Activated B cell treated with CpG ODN at 0.5 μM for 24 hours (primary cell): ENCODE data around the gene ANKRD39. TPM values are rescaled to one million over a fixed set of nuclear protein-coding genes. Genes with fewer than 3 reads are reported as not detected.

ENCODE experiments used
- ATAC-seq: fragments of 200-7000 bp; cut with Tn5 transposase; one replicate; pipeline ENCODE4 v1.10.0; 2021; ENCODE audit warnings: low read depth, mild to moderate bottlenecking, moderate library complexity
- CTCF ChIA-PET: fragments of 350-600 bp; sonication (Branson Sonifier 250); formaldehyde crosslinking; loops from one replicate; lab custom pipeline; 2021; ENCODE audit warnings: antibody characterized with exemption; lab: Charles Lee
- POLR2A ChIA-PET: fragments of 350-600 bp; sonication (Branson Sonifier 250); formaldehyde crosslinking; loops from one replicate; lab custom pipeline; 2021; ENCODE audit warnings: antibody characterized with exemption; lab: Charles Lee
- DNase-seq: peaks from one replicate; pipeline ENCODE4 v3.0.0; 2022
- H3K27ac Mint-ChIP-seq: one replicate; pipeline ENCODE4 v1.8.0; 2020; ENCODE audit warnings: mixed read lengths
- H3K27me3 Mint-ChIP-seq: one replicate; pipeline ENCODE4 v1.8.0; 2021; ENCODE audit warnings: mixed read lengths
- H3K36me3 Mint-ChIP-seq: one replicate; pipeline ENCODE4 v1.8.0; 2021; ENCODE audit warnings: low read depth, mixed read lengths
- H3K4me1 Mint-ChIP-seq: one replicate; pipeline ENCODE4 v1.8.0; 2021; ENCODE audit warnings: mixed read lengths
- H3K4me3 Mint-ChIP-seq: one replicate; pipeline ENCODE4 v1.8.0; 2020; ENCODE audit warnings: mild to moderate bottlenecking, mixed read lengths
- H3K9me3 Mint-ChIP-seq: one replicate; pipeline ENCODE4 v1.8.0; 2020; ENCODE audit warnings: mixed read lengths
- intact Hi-C: fragments of 100-400 bp; cut with micrococcal nuclease; formaldehyde crosslinking; loops from one replicate; pipeline ENCODE4 v1.15.1; 2024
- total RNA-seq: library from RNA; stranded (reverse); gene quantifications from 2 replicates; pipeline ENCODE4 v1.2.3, GENCODE V29; 2022
- TF ChIP-seq, protein P1 (sequence below): fragments of 200-600 bp; IDR thresholded peaks from one replicate; pipeline ENCODE4 v1.8.0; 2022; ENCODE audit warnings: antibody characterized with exemption, mild to moderate bottlenecking

Gene ANKRD39
- total RNA-seq, 1 donor from 2014 or later = 12.7 TPM

DNA sequence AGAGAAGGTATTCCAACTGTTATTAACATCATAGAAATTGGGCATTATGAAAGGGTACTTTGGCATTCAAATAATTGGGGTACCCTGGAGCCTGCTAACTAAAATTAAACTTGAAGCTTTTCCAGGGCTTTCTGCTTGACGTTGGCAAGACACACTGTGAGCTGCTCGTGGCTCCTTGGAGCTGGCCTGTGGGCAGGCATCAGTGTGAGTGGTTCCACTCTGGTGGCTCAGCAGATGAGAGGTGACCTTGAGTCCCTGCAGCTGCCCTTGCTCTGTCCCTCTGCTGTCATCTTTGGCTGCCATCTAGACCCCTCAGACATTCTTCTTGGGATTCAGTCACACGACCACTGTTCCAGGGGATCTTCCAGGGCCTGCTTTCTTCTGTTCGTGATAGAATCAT, 35.0 kb downstream of the ANKRD39 start:
- no peaks in the 10 kb centered on the region for H3K9me3 Mint-ChIP-seq
- no peak for DNase-seq
- H3K36me3 Mint-ChIP-seq = peaks cover 67% of the 10 kb centered on the region
- H3K4me1 Mint-ChIP-seq = peaks cover 43% of the 10 kb centered on the region
- H3K27me3 Mint-ChIP-seq = no peaks in the 10 kb centered on the region
- TF ChIP-seq, protein P1, sequence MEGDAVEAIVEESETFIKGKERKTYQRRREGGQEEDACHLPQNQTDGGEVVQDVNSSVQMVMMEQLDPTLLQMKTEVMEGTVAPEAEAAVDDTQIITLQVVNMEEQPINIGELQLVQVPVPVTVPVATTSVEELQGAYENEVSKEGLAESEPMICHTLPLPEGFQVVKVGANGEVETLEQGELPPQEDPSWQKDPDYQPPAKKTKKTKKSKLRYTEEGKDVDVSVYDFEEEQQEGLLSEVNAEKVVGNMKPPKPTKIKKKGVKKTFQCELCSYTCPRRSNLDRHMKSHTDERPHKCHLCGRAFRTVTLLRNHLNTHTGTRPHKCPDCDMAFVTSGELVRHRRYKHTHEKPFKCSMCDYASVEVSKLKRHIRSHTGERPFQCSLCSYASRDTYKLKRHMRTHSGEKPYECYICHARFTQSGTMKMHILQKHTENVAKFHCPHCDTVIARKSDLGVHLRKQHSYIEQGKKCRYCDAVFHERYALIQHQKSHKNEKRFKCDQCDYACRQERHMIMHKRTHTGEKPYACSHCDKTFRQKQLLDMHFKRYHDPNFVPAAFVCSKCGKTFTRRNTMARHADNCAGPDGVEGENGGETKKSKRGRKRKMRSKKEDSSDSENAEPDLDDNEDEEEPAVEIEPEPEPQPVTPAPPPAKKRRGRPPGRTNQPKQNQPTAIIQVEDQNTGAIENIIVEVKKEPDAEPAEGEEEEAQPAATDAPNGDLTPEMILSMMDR = no peak
- no peak overlapping the region for H3K4me3 Mint-ChIP-seq
- H3K27ac Mint-ChIP-seq = no peak overlapping the region
- intact Hi-C loops = no loop called here
- ATAC-seq = no peak
- CTCF ChIA-PET = no interaction called here
- POLR2A ChIA-PET = no interaction called here

- no peak for ATAC-seq
- H3K4me1 Mint-ChIP-seq = peaks cover 51% of the 10 kb centered on the region
- no peak overlapping the region for H3K4me3 Mint-ChIP-seq
- TF ChIP-seq, protein P1 = no peak
- no peak for DNase-seq
- CTCF ChIA-PET = interaction anchor here (0.8 to 1.6 kb wide), 2 partner anchors 37 to 57 kb away, joined by 3 read pairs; partner anchors contain the start of gene ANKRD39
- H3K27me3 Mint-ChIP-seq = no peaks in the 10 kb centered on the region
- peaks cover 57% of the 10 kb centered on the region for H3K36me3 Mint-ChIP-seq
- no peaks in the 10 kb centered on the region for H3K9me3 Mint-ChIP-seq
- H3K27ac Mint-ChIP-seq = no peak overlapping the region
- POLR2A ChIA-PET = interaction anchor here (1.2 kb wide), 1 partner anchor 36 kb away, joined by 4 read pairs; the partner anchor contains the start of gene ANKRD39
- intact Hi-C loops = no loop called here
These were observed 36.6 kb downstream of the ANKRD39 start for GRCh38 chr2:96821113-96821675.

GRCh38 chr2:96819876-96820511, 37.8 kb downstream of the ANKRD39 start:
- ATAC-seq = no peak
- CTCF ChIA-PET = interaction anchor here (2.1 kb wide), 1 partner anchor 38 kb away, joined by 7 read pairs; the partner anchor contains the start of gene ANKRD39
- POLR2A ChIA-PET = interaction anchor here (0.6 to 1.2 kb wide), 2 partner anchors 9 to 14 kb away, joined by 3 read pairs; no protein-coding TSS in a partner anchor

GRCh38 chr2:96819128-96819875, 38.5 kb downstream of the ANKRD39 start:
- Mint-ChIP-seq H3K27ac (no peak overlapping the region), H3K4me3 (peak overlapping the region; percentile 79), H3K36me3 (peaks cover 42% of the 10 kb centered on the region), H3K9me3 (no peaks in the 10 kb centered on the region), H3K4me1 (peaks cover 58% of the 10 kb centered on the region), H3K27me3 (no peaks in the 10 kb centered on the region)
- ATAC-seq (no peak), DNase-seq (no peak)
- ChIA-PET POLR2A (interaction anchor here (1.2 kb wide), 1 partner anchor 9 kb away, joined by 3 read pairs; no protein-coding TSS in a partner anchor), CTCF (interaction anchor here (1.2 to 2.1 kb wide), 2 partner anchors 39 to 293 kb away, joined by 3 to 7 read pairs; partner anchors contain the start of gene ANKRD39)
- TF ChIP-seq, protein P1 = no peak
- intact Hi-C loops = loop anchor here (5.0 kb wide), 2 partner anchors 552 to 843 kb away; partner anchors contain the start of genes ACTR1B, CIAO1 and TMEM127

More at GRCh38 chr2:96819876-96820511, 37.8 kb downstream of the ANKRD39 start:
- intact Hi-C loops = loop anchor here (5.0 kb wide), 2 partner anchors 553 to 842 kb away; partner anchors contain the start of genes ACTR1B, CIAO1 and TMEM127
- H3K4me3 Mint-ChIP-seq = peak overlapping the region; percentile 4
- H3K27ac Mint-ChIP-seq = no peak overlapping the region
- H3K36me3 Mint-ChIP-seq = peaks cover 47% of the 10 kb centered on the region
- TF ChIP-seq, protein P1 = no peak
- peaks cover 57% of the 10 kb centered on the region for H3K4me1 Mint-ChIP-seq
- no peaks in the 10 kb centered on the region for H3K27me3 Mint-ChIP-seq
- no peak for DNase-seq
- H3K9me3 Mint-ChIP-seq = no peaks in the 10 kb centered on the region
